IMR-90 (cell line): ENCODE data around the gene SPRR4. TPM values are rescaled to one million over a fixed set of nuclear protein-coding genes. Genes with fewer than 3 reads are reported as not detected.

ENCODE experiments used
- ATAC-seq: fragments of 200-7000 bp; cut with Tn5 transposase; 2 replicates; pipeline ENCODE4 v1.9.1; 2020; ENCODE audit warnings: low read depth, mild to moderate bottlenecking, moderate library complexity
- BruUV-seq: library from RNA; stranded (reverse); fragments of 400-500 nt; replicated peaks from 2 replicates; lab custom pipeline; 2021; lab: Mats Ljungman, UMichigan
- CTCF ChIA-PET: fragments of 300-600 bp; formaldehyde crosslinking; extraction: SDS; loops from one replicate; lab custom pipeline; 2021; ENCODE audit warnings: antibody characterized with exemption; lab: Yijun Ruan, JAX
- POLR2A ChIA-PET: fragments of 300-600 bp; sonication (Branson Sonifier 250); formaldehyde crosslinking; loops from one replicate; lab custom pipeline; 2022; ENCODE audit warnings: antibody characterized with exemption; ENCODE audit not compliant: unreplicated experiment; lab: Charles Lee
- DNase-seq: peaks from one replicate; pipeline ENCODE4 v3.0.0; 2013
- H2AFZ ChIP-seq: replicated peaks from 2 replicates; pipeline ENCODE3; 2013; ENCODE audit warnings: low read length, mild to moderate bottlenecking; ENCODE audit not compliant: poor library complexity
- H2AK5ac ChIP-seq: 2 replicates; pipeline ENCODE4 v1.6.1; 2013; ENCODE audit warnings: low read depth, low read length, inconsistent platforms
- H2AK9ac ChIP-seq: replicated peaks from 2 replicates; pipeline ENCODE3; 2013; ENCODE audit warnings: mild to moderate bottlenecking, low read depth, low read length, moderate library complexity; ENCODE audit not compliant: poor library complexity
- H2BK120ac ChIP-seq: 2 replicates; pipeline ENCODE4 v1.6.1; 2013; ENCODE audit warnings: low read depth, low read length, inconsistent platforms
- H2BK15ac ChIP-seq: 3 replicates; pipeline ENCODE4 v1.6.1; 2013; ENCODE audit warnings: low read depth, low read length, inconsistent platforms
- H2BK20ac ChIP-seq: 2 replicates; pipeline ENCODE4 v1.6.1; 2013; ENCODE audit warnings: low read depth, mild to moderate bottlenecking, inconsistent platforms, low read length, moderate library complexity
- H2BK5ac ChIP-seq: 2 replicates; pipeline ENCODE4 v1.6.1; 2013; ENCODE audit warnings: mild to moderate bottlenecking, low read depth, low read length, inconsistent platforms; ENCODE audit not compliant: poor library complexity, severe bottlenecking
- H3K14ac ChIP-seq: replicated peaks from 2 replicates; pipeline ENCODE4 v1.6.1; 2013; ENCODE audit warnings: low read depth, low read length, inconsistent platforms
- H3K18ac ChIP-seq: 2 replicates; pipeline ENCODE4 v1.6.1; 2013; ENCODE audit warnings: low read depth, low read length, control low read depth
- H3K23ac ChIP-seq: 2 replicates; pipeline ENCODE4 v1.6.1; 2013; ENCODE audit warnings: low read depth, low read length, inconsistent platforms
- H3K27ac ChIP-seq: 2 replicates; pipeline ENCODE4 v1.5.1; 2013; ENCODE audit warnings: mild to moderate bottlenecking, control low read depth, low read length; ENCODE audit not compliant: insufficient read depth
- H3K27me3 ChIP-seq: 2 replicates; pipeline ENCODE4 v1.6.1; 2013; ENCODE audit warnings: low read length; ENCODE audit not compliant: control insufficient read depth, insufficient read depth
- H3K36me3 ChIP-seq: 2 replicates; pipeline ENCODE4 v1.6.1; 2013; ENCODE audit warnings: low read length, mixed read lengths; ENCODE audit not compliant: control insufficient read depth, insufficient read depth
- H3K4ac ChIP-seq: 2 replicates; pipeline ENCODE4 v1.6.1; 2013; ENCODE audit warnings: low read depth, low read length, inconsistent platforms
- H3K4me1 ChIP-seq: 2 replicates; pipeline ENCODE4 v1.6.1; 2013; ENCODE audit warnings: low read length, mixed read lengths; ENCODE audit not compliant: control insufficient read depth, insufficient read depth
- H3K4me2 ChIP-seq: 2 replicates; pipeline ENCODE4 v1.6.1; 2013; ENCODE audit warnings: low read depth, mild to moderate bottlenecking, control low read depth, low read length, moderate library complexity
- H3K4me3 ChIP-seq: 2 replicates; pipeline ENCODE4 v1.5.1; 2013; ENCODE audit warnings: low read depth, mild to moderate bottlenecking, control low read depth, low read length, moderate library complexity; ENCODE audit not compliant: insufficient read depth
- H3K56ac ChIP-seq: 2 replicates; pipeline ENCODE4 v1.6.1; 2013; ENCODE audit warnings: low read length, inconsistent platforms; ENCODE audit not compliant: insufficient read depth; ENCODE audit errors: extremely low read depth
- H3K79me1 ChIP-seq, 2 experiments: 2 replicates each; pipeline ENCODE4 v1.6.1; 2013; ENCODE audit warnings: low read length in 2 of 2, inconsistent platforms in 1 of 2, low read depth in 1 of 2
- H3K9ac ChIP-seq: 2 replicates; pipeline ENCODE4 v1.6.1; 2013; ENCODE audit warnings: low read depth, low read length, control low read depth
- H3K9me1 ChIP-seq: 2 replicates; pipeline ENCODE4 v1.6.1; 2013; ENCODE audit warnings: low read length, inconsistent platforms; ENCODE audit not compliant: insufficient read depth
- H3K9me3 ChIP-seq: 2 replicates; pipeline ENCODE4 v1.6.1; 2013; ENCODE audit warnings: low read length; ENCODE audit not compliant: control insufficient read depth, insufficient read depth
- H4K20me1 ChIP-seq: 2 replicates; pipeline ENCODE4 v1.6.1; 2013; ENCODE audit warnings: low read length, inconsistent platforms; ENCODE audit not compliant: insufficient read depth
- H4K5ac ChIP-seq: 2 replicates; pipeline ENCODE4 v1.6.1; 2013; ENCODE audit warnings: mild to moderate bottlenecking, low read depth, low read length, control low read depth
- H4K8ac ChIP-seq, 2 experiments: 2 replicates each; pipeline ENCODE4 v1.6.1; 2013; ENCODE audit warnings: low read depth in 2 of 2, low read length in 2 of 2, control low read depth in 1 of 2, inconsistent platforms in 1 of 2
- H4K91ac ChIP-seq: 2 replicates; pipeline ENCODE4 v1.6.1; 2013; ENCODE audit warnings: low read depth, low read length, inconsistent platforms; ENCODE audit not compliant: insufficient read depth
- CEBPB ChIP-seq: IDR thresholded peaks from 2 replicates; pipeline ENCODE4 v1.6.1; 2012; ENCODE audit warnings: low read depth, low read length, improper control_type of control experiment
- MAFK ChIP-seq: IDR thresholded peaks from 2 replicates; pipeline ENCODE4 v1.6.1; 2012; ENCODE audit warnings: low read depth, low read length, improper control_type of control experiment
- POLR2A ChIP-seq: IDR thresholded peaks from 2 replicates; pipeline ENCODE4 v1.6.1; 2012; ENCODE audit warnings: mild to moderate bottlenecking, low read depth, low read length
- RCOR1 ChIP-seq: IDR thresholded peaks from 2 replicates; pipeline ENCODE4 v1.6.1; 2012; ENCODE audit warnings: mild to moderate bottlenecking, low read length, improper control_type of control experiment; ENCODE audit not compliant: insufficient replicate concordance
- WGBS, 2 experiments: methylation state at CpG; one replicate each; pipeline versions ENCODE4 v1.1.5 to v1.1.7; 2013; ENCODE audit warnings: missing lambda C conversion rate in 2 of 2; ENCODE audit not compliant: insufficient read length in 1 of 2; ENCODE audit errors: extremely low coverage in 2 of 2; 5-methylcytosine and 5-hydroxymethylcytosine counted together
- dilution Hi-C: fragments of 300-500 bp; cut with HindIII; formaldehyde crosslinking; loops from one replicate; pipeline ENCODE4 v1.14.3; 2018; ENCODE audit warnings: low sequenced_read_pairs; ENCODE audit not compliant: unreplicated experiment
- in situ Hi-C: fragments of 300-500 bp; cut with MboI; formaldehyde crosslinking; loops from 3 replicates; pipeline ENCODE4 v1.14.3; 2019; ENCODE audit warnings: low sequenced_read_pairs, inconsistent platforms, mixed read lengths
- intact Hi-C: fragments of 100-400 bp; cut with micrococcal nuclease; formaldehyde crosslinking; loops from 2 replicates; pipeline ENCODE4 v1.10.0; 2022
- polyA plus RNA-seq, 3 experiments: library from polyadenylated mRNA; depleted of rRNA; stranded (reverse); fragments of >200 nt; gene quantifications; 2 replicates each; pipeline ENCODE4 v1.2.3, GENCODE V29; 2012; ENCODE audit warnings: low replicate concordance in 1 of 3
- total RNA-seq: library from RNA; depleted of rRNA; stranded (reverse); fragments of >200 nt; gene quantifications from 2 replicates; pipeline ENCODE4 v1.2.3, GENCODE V29; 2012
- TF ChIP-seq, protein P1 (sequence below): fragments of 150-350 bp; IDR thresholded peaks from 2 replicates; pipeline ENCODE4 v1.6.1; 2017; ENCODE audit warnings: mild to moderate bottlenecking, antibody characterized with exemption, low read length, low read depth

SPRR4 gene
- total and polyA plus RNA-seq, 2 of the 4 experiments (the other 2 are of a cell fraction), result not detected

GRCh38 chr1:152976688-152977087, 6.2 kb downstream of the SPRR4 start:
- Histone ChIP-seq H2BK5ac (no peak overlapping the region), H2AFZ (no peak overlapping the region), H3K18ac (no peak overlapping the region), H3K27ac (no peak overlapping the region), H2BK15ac (no peak overlapping the region), H3K36me3 (no peaks in the 10 kb centered on the region), H4K91ac (no peak overlapping the region), H3K9ac (no peak overlapping the region), H2AK9ac (no peak overlapping the region), H3K9me1 (no peaks in the 10 kb centered on the region), H4K20me1 (no peaks in the 10 kb centered on the region), H3K9me3 (no peaks in the 10 kb centered on the region), H2AK5ac (no peak overlapping the region), H3K4me1 (no peaks in the 10 kb centered on the region), H4K5ac (no peak overlapping the region), H3K79me1 (no peaks in the 10 kb centered on the region), H4K8ac (no peak overlapping the region), H3K23ac (no peak overlapping the region), H3K4ac (no peak overlapping the region), H2BK20ac (no peak overlapping the region), H3K56ac (no peak overlapping the region), H3K27me3 (no peaks in the 10 kb centered on the region), H3K4me2 (no peak overlapping the region), H3K14ac (no peak overlapping the region), H2BK120ac (no peak overlapping the region), H3K4me3 (no peak overlapping the region)
- dilution Hi-C loops, result no loop called here
- intact Hi-C loops, result no loop called here
- ChIA-PET POLR2A (no interaction called here), CTCF (no interaction called here)
- BruUV-seq, result no TSS peak
- no peak for DNase-seq
- WGBS, 2 experiments, result no CpG with 5 or more reads among the region's 1 CpG
- in situ Hi-C loops, result no loop called here
- ATAC-seq, result no peak
- no peak for TF ChIP-seq RCOR1
- TF ChIP-seq, protein P1, sequence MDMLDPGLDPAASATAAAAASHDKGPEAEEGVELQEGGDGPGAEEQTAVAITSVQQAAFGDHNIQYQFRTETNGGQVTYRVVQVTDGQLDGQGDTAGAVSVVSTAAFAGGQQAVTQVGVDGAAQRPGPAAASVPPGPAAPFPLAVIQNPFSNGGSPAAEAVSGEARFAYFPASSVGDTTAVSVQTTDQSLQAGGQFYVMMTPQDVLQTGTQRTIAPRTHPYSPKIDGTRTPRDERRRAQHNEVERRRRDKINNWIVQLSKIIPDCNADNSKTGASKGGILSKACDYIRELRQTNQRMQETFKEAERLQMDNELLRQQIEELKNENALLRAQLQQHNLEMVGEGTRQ, result no peak
- TF ChIP-seq MAFK, result no peak
- no peak for TF ChIP-seq CEBPB
- no peak for TF ChIP-seq POLR2A
